Sigmoid colon (tissue), 7 donors: ENCODE results near the gene WDR37. TPM values are rescaled to one million over a fixed set of nuclear protein-coding genes. Genes with fewer than 3 reads are reported as not detected.

ENCODE experiments used
- DNase-seq: peaks from one replicate; pipeline ENCODE4 v3.0.0-alpha.2; 2019
- H3K27ac ChIP-seq, 4 donors: fragments of 200-600 bp; sonication (generic); one replicate each; pipeline ENCODE4 v1.5.1; 2016 to 2019; ENCODE audit warnings: mild to moderate bottlenecking in 1 of 4
- H3K27me3 ChIP-seq, 3 donors: fragments of 200-600 bp; sonication (generic); one replicate each; pipeline ENCODE4 v1.5.1; 2019; ENCODE audit warnings: mild to moderate bottlenecking in 1 of 3
- H3K36me3 ChIP-seq, 4 donors: fragments of 200-600 bp; sonication (generic); one replicate each; pipeline ENCODE4 v1.5.1; 2016 to 2019
- H3K4me1 ChIP-seq, 4 donors: fragments of 200-600 bp; sonication (generic); one replicate each; pipeline ENCODE4 v1.5.1; 2017 to 2019
- H3K4me3 ChIP-seq, 4 donors: fragments of 200-600 bp; sonication (generic); one replicate each; pipeline ENCODE4 v1.5.1; 2017 to 2019; ENCODE audit warnings: mild to moderate bottlenecking in 2 of 4, moderate library complexity in 1 of 4
- H3K9me3 ChIP-seq, 4 donors: fragments of 200-600 bp in 3 of 4; sonication (generic) in 3 of 4; one replicate each; pipeline versions ENCODE4 v1.5.1 to v1.6.1; 2013 to 2019
- EP300 ChIP-seq, 4 donors: sonication (generic); formaldehyde crosslinking; IDR thresholded peaks; one replicate each; pipeline ENCODE4 v1.6.1; 2017; ENCODE audit warnings: antibody characterized with exemption in 4 of 4
- POLR2A ChIP-seq, 2 donors: fragments of 450-650 bp; IDR thresholded peaks; one replicate each; pipeline ENCODE4 v1.6.1; 2016; ENCODE audit warnings: antibody characterized with exemption in 2 of 2, mild to moderate bottlenecking in 2 of 2, moderate library complexity in 2 of 2
- POLR2AphosphoS5 ChIP-seq, 4 donors: sonication (generic); formaldehyde crosslinking; IDR thresholded peaks; one replicate each; pipeline ENCODE4 v1.6.1; 2017; ENCODE audit warnings: antibody characterized with exemption in 4 of 4
- WGBS, 2 donors: extraction: QIAGEN DNeasy Blood & Tissue Kit; methylation state at CpG; one replicate each; pipeline ENCODE4 v1.1.7; 2013; 5-methylcytosine and 5-hydroxymethylcytosine counted together
- intact Hi-C: fragments of 100-400 bp; cut with DNase I; formaldehyde crosslinking; loops from one replicate; pipeline ENCODE4 v1.15.1; 2023
- polyA plus RNA-seq, 3 donors: library from polyadenylated mRNA; stranded (reverse); fragments of 200-250 nt; gene quantifications; one replicate each; pipeline ENCODE4 v1.2.3, GENCODE V29; 2013
- total RNA-seq, 4 donors: library from RNA; depleted of rRNA; stranded (reverse); fragments of >200 nt; gene quantifications; one replicate each; pipeline ENCODE4 v1.1.0, GENCODE V29; 2016
- TF ChIP-seq, protein P1 (sequence below), 4 experiments: fragments of 450-650 bp in 3 of 4; fragments of 200-600 bp in 1 of 4; IDR thresholded peaks; one replicate each; pipeline ENCODE4 v1.5.1; 2016 to 2019; ENCODE audit warnings: antibody characterized with exemption in 4 of 4, mild to moderate bottlenecking in 3 of 4, moderate library complexity in 2 of 4
- donor health status: healthy with polysubstance abuse.
- donor health status: Bipolar disorder and iron deficiency.
- donor health status: healthy.

Gene WDR37
- total and polyA plus RNA-seq, 7 donors: 5.4 to 25.5 (median 10.6) TPM

DNA sequence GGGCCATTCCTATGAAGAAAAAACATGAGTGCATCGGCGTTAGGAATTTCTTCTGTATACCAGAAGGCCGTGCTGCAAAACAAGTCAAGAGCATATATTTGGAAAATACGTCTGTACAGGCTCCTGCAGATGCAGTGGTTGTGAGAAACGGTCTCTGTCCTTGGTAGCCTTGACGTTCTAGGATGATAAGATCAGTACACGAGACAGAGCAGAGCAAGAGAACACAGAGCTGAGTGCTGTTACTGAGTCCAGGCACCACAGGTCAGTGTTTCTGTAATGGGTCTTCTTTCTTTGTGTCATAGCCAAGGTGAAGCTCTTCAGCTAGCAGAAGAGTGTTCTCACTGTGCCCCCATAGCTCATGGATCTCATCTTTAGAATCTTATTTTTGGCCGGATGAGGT is 62.8 kb downstream of the WDR37 start:
- H3K4me1 ChIP-seq: no peaks in the 10 kb centered on the region
- no peaks in the 10 kb centered on the region for H3K9me3 ChIP-seq
- TF ChIP-seq POLR2A (IDR thresholded peaks at IDR 0.05): no peak
- TF ChIP-seq POLR2AphosphoS5 (IDR thresholded peaks at IDR 0.05): no peak
- TF ChIP-seq, protein P1, sequence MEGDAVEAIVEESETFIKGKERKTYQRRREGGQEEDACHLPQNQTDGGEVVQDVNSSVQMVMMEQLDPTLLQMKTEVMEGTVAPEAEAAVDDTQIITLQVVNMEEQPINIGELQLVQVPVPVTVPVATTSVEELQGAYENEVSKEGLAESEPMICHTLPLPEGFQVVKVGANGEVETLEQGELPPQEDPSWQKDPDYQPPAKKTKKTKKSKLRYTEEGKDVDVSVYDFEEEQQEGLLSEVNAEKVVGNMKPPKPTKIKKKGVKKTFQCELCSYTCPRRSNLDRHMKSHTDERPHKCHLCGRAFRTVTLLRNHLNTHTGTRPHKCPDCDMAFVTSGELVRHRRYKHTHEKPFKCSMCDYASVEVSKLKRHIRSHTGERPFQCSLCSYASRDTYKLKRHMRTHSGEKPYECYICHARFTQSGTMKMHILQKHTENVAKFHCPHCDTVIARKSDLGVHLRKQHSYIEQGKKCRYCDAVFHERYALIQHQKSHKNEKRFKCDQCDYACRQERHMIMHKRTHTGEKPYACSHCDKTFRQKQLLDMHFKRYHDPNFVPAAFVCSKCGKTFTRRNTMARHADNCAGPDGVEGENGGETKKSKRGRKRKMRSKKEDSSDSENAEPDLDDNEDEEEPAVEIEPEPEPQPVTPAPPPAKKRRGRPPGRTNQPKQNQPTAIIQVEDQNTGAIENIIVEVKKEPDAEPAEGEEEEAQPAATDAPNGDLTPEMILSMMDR (IDR thresholded peaks at IDR 0.05): no peak
- TF ChIP-seq EP300 (IDR thresholded peaks at IDR 0.05): no peak
- intact Hi-C loops: no loop called here
- H3K27me3 ChIP-seq: no peaks in the 10 kb centered on the region
- peaks cover 0 to 91% (median 39%) of the 10 kb centered on the region in 4 donors for H3K36me3 ChIP-seq
- WGBS, 2 donors: 85 to 91% methylated on average over 8 of the region's 8 CpGs
- no peak for DNase-seq
- no peak overlapping the region for H3K4me3 ChIP-seq
- H3K27ac ChIP-seq: no peak overlapping the region

DNA sequence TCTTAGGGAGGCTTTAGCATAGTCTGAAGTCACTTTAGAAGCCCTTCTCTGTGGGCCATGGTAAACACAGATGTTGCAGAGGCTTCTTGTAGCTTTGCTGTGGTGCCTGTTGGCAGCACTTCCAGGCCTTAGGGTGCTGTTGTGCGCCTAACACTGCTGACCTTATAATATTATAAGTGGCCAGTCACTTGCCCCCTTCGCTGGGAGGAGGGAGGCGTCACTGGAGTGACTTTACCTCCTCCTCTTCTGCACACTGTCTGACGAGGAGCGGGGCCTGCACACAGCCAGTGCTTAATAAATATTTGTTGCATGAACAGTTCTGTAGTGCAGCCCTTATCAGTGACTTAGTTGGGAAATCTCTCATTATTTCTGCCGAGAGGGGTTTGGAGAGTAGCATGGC is 63.3 kb downstream of the WDR37 start:
- Histone ChIP-seq H3K4me3 (no peak overlapping the region), H3K27ac (no peak overlapping the region), H3K36me3 (peaks cover 0 to 91% (median 40%) of the 10 kb centered on the region in 4 donors), H3K9me3 (no peaks in the 10 kb centered on the region), H3K4me1 (no peaks in the 10 kb centered on the region), H3K27me3 (no peaks in the 10 kb centered on the region)
- DNase-seq: no peak
- TF ChIP-seq POLR2AphosphoS5 (IDR thresholded peaks at IDR 0.05): no peak
- TF ChIP-seq, protein P1 (IDR thresholded peaks at IDR 0.05): no peak
- no peak for TF ChIP-seq POLR2A (IDR thresholded peaks at IDR 0.05)
- TF ChIP-seq EP300 (IDR thresholded peaks at IDR 0.05): no peak
- 93 to 96% methylated on average over 6 of the region's 6 CpGs for WGBS, 2 donors
- intact Hi-C loops: no loop called here

- Histone ChIP-seq H3K4me3 (no peak overlapping the region), H3K9me3 (no peaks in the 10 kb centered on the region), H3K27me3 (no peaks in the 10 kb centered on the region), H3K36me3 (peaks cover 7 to 91% (median 44%) of the 10 kb centered on the region in 4 donors), H3K27ac (no peak overlapping the region), H3K4me1 (no peaks in the 10 kb centered on the region)
- no peak for DNase-seq
- TF ChIP-seq POLR2AphosphoS5 (IDR thresholded peaks at IDR 0.05) (no peak), POLR2A (IDR thresholded peaks at IDR 0.05) (no peak), EP300 (IDR thresholded peaks at IDR 0.05) (no peak)
- TF ChIP-seq, protein P1 (IDR thresholded peaks at IDR 0.05): no peak
- intact Hi-C loops: no loop called here
- 18 to 68% methylated on average over 12 of the region's 12 CpGs for WGBS, 2 donors
These were observed 64.1 kb downstream of the WDR37 start for GRCh38 chr10:1120306-1120705.

- Histone ChIP-seq H3K36me3 (peaks cover 10 to 91% (median 44%) of the 10 kb centered on the region in 4 donors), H3K4me3 (no peak overlapping the region), H3K27ac (no peak overlapping the region), H3K9me3 (no peaks in the 10 kb centered on the region), H3K4me1 (no peaks in the 10 kb centered on the region), H3K27me3 (no peaks in the 10 kb centered on the region)
- no peak for DNase-seq
- whole genome bisulfite sequencing, 2 donors: 82 to 92% methylated on average over 22 of the region's 22 CpGs
- intact Hi-C loops: no loop called here
- TF ChIP-seq EP300 (IDR thresholded peaks at IDR 0.05) (no peak), POLR2AphosphoS5 (IDR thresholded peaks at IDR 0.05) (no peak), POLR2A (IDR thresholded peaks at IDR 0.05) (no peak)
- TF ChIP-seq, protein P1 (IDR thresholded peaks at IDR 0.05): no peak
These were observed 64.6 kb downstream of the WDR37 start for GRCh38 chr10:1120801-1121211.
